ENCODE measurements around the gene SUN1. TPM values are rescaled to one million over a fixed set of nuclear protein-coding genes. Genes with fewer than 3 reads are reported as not detected.

Gene SUN1
- total RNA-seq, 2 experiments from 2014 or later, result 69.5 to 69.9 TPM

DNA sequence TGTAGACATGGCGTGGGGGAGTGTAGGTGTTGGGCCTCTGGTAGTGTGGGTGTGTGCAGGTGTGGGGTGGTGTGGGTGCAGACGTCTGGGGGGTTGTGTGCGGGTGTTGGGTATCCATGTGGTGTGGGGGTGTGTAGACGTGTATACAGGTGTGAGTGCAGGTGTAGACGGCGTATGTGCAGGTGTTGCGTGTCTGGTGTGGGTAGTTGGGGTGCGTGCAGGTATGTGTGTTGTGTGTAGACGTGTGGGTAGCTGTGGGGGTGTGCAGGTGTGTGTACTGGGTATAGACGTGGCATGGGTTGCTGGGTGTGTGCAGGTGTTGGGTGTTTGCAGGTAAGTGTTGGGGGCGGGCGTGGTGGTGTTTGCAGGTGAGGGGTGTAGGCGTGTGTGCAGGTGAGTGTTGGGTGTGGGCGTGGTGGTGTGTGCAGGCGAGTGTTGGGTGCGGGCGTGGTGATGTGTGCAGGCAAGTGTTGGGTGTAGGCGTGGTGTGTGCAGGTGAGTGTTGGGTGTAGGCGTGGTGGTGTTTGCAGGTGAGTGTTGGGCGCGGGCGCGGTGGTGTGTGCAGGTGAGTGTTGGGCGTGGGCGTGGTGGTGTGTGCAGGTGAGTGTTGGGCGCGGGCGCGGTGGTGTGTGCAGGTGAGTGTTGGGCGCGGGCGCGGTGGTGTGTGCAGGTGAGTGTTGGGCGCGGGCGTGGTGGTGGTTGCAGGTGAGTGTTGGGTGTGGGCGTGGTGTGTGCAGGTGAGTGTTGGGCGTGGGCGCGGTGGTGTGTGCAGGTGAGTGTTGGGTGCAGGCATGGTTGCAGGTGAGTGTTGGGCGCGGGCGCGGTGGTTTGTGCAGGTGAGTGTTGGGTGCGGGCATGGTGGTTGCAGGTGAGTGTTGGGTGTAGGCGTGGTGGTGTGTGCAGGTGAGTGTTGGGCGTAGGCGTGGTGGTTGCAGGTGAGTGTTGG, 60.6 kb downstream of the SUN1 start:
- POLR2A ChIA-PET, result no interaction called here

DNA sequence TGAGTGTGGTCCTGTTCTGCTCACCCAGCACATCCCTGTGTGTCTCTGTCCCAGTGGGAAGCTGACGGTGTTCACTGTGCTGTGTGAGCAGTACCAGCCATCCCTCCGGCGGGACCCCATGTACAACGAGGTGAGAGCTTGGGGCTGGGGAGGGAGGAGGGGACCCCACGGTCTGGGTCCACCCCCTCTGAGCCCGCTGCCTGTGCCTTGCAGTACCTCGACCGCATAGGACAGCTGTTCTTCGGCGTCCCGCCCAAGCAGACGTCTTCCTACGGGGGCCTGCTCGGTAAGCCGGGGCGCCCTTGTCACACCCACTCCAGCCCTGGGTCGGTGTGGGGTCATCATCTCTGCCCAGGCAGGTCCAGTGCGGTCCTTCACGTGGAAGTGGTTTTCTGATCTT, 61.4 kb downstream of the SUN1 start:
- CTCF ChIA-PET, result no interaction called here
- Mint-ChIP-seq H3K9me3 (no peaks in the 10 kb centered on the region), H3K4me1 (ENCODE audit: low read depth) (no peaks in the 10 kb centered on the region), H3K27ac (no peak overlapping the region), H3K27me3 (no peaks in the 10 kb centered on the region), H3K4me3 (no peak overlapping the region), H3K36me3 (peaks cover 29% of the 10 kb centered on the region)
- intact Hi-C loops (cut with micrococcal nuclease), result no loop called here
- no peak for DNase-seq
- POLR2A ChIA-PET, result no interaction called here

More for the DNA sequence above, 60.6 kb downstream of the SUN1 start:
- no peak overlapping the region for H3K27ac Mint-ChIP-seq
- DNase-seq, result no peak
- CTCF ChIA-PET, result no interaction called here
- intact Hi-C loops (cut with micrococcal nuclease), result no loop called here
- H3K9me3 Mint-ChIP-seq, result no peaks in the 10 kb centered on the region
- H3K4me3 Mint-ChIP-seq, result no peak overlapping the region
- no peaks in the 10 kb centered on the region for H3K27me3 Mint-ChIP-seq
- H3K4me1 Mint-ChIP-seq (ENCODE audit: low read depth), result no peaks in the 10 kb centered on the region
- H3K36me3 Mint-ChIP-seq, result peaks cover 29% of the 10 kb centered on the region

DNA sequence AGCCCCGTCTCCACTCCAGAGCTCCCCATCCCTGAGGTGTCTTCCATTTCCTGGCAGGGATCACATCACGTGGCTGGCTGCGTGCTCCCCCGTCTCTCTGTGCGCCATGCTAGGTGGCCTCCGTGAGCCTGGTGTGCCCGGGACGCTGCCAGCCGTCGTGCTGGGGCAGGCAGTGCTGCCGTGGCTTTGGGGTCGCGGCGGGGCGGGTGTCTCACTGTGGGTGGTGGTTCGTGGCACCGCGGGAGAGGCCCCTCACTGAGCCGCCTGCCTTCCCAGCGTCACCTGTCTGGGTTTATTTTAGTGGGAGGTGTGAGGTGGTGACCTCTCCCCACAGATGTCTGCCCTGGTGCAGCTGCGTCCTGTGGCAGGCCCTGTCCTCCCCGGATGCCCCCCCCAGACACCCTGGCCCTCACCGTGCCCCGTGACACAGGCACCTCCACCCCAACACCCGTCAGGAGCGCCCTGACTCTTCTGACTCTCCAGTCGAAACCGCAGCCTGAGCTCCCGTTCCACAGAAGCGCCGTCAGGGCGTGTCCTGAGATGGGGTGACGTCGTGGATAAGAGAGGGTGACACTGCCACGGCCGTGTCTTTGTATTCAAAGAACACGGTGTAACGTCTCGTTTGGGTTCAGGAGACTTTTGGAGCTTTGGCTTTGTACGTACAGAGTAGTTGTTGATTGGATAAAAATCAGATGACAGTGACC, 62.0 kb downstream of the SUN1 start:
- H3K4me3 Mint-ChIP-seq, result no peak overlapping the region
- POLR2A ChIA-PET, result no interaction called here
- H3K9me3 Mint-ChIP-seq, result no peaks in the 10 kb centered on the region
- H3K36me3 Mint-ChIP-seq, result peaks cover 29% of the 10 kb centered on the region
- no peak for DNase-seq
- H3K27ac Mint-ChIP-seq, result no peak overlapping the region
- H3K27me3 Mint-ChIP-seq, result no peaks in the 10 kb centered on the region
- intact Hi-C loops (cut with micrococcal nuclease), result no loop called here
- CTCF ChIA-PET, result no interaction called here
- no peaks in the 10 kb centered on the region for H3K4me1 Mint-ChIP-seq (ENCODE audit: low read depth)

GRCh38 chr7:894927-895450, 62.7 kb downstream of the SUN1 start:
- Mint-ChIP-seq H3K9me3 (no peaks in the 10 kb centered on the region), H3K4me3 (no peak overlapping the region), H3K36me3 (peaks cover 29% of the 10 kb centered on the region), H3K27me3 (no peaks in the 10 kb centered on the region), H3K27ac (no peak overlapping the region), H3K4me1 (ENCODE audit: low read depth) (no peaks in the 10 kb centered on the region)
- no peak for DNase-seq
- intact Hi-C loops (cut with micrococcal nuclease), result no loop called here
- POLR2A ChIA-PET, result no interaction called here
- CTCF ChIA-PET, result no interaction called here

DNA sequence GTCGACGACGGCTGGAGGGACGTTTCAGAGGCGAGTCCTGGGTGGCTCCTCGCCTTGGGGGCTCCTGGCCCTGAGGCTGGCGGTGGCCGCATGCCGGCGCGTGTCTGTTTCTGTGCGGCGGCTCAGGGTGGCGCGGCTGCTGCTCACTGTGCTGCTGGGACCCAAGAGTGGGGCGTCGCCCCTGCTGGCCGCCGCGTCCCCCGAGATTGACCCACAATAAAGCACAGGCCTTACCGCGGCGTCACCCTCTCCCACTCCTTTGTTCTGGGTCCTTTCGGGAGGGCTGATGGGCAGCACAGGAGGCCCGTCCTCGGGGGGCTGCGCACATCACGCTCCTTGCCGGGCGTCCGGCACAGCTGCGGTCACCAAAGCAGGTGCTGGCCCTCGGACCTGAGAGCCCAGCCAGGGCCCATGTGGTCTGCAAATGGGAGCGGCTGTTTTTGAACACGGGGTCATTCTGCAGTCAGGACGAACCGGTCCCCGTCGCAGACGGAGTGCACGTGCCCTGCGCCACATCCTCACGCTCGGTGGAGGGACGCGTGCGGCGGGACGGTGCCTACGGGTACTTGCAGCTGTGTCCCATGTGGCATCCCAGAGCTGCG, 63.3 kb downstream of the SUN1 start:
- ChIA-PET POLR2A (no interaction called here), CTCF (no interaction called here)
- Mint-ChIP-seq H3K27me3 (no peaks in the 10 kb centered on the region), H3K4me3 (no peak overlapping the region), H3K27ac (no peak overlapping the region), H3K4me1 (ENCODE audit: low read depth) (no peaks in the 10 kb centered on the region), H3K9me3 (no peaks in the 10 kb centered on the region), H3K36me3 (peaks cover 29% of the 10 kb centered on the region)
- intact Hi-C loops (cut with micrococcal nuclease), result no loop called here
- DNase-seq, result no peak

DNA sequence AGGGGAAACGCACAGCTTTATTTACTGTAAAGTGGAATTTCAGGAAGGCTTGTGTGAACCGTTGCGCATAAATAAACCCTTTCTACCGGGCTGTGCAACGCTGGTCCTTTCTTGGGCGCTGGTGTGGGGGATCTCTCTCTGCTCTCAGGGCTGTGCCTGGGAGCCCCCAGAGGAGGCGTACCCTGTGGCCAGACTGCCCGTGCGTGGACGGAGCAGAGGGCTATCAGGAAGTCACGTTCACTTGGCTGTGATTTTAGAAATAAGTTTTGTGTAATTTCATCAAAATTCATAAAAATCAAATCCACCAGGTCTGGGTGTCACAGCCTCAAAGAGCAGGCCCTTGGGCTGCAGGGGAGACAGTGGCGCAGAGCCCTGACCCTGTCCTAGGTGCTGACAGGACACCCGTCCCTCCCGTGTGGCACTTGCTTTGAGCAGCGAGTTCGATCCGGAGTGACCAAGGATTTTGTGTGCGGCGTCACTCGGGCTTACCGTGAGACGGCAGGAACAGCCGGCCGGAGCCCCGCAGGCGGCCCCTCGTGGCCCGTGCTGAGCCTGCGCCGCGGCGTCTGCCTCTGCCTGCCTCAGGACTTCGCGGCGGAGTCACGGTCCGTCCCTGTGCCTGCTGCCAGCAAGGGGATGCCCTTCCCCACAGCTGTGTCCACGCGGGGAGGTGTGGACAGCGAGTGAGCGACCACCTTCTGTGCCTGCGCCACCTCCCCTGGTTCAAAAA, 64.2 kb downstream of the SUN1 start:
- Mint-ChIP-seq H3K36me3 (peaks cover 29% of the 10 kb centered on the region), H3K9me3 (no peaks in the 10 kb centered on the region), H3K27me3 (no peaks in the 10 kb centered on the region), H3K4me1 (ENCODE audit: low read depth) (no peaks in the 10 kb centered on the region), H3K27ac (no peak overlapping the region), H3K4me3 (no peak overlapping the region)
- intact Hi-C loops (cut with micrococcal nuclease), result no loop called here
- ChIA-PET POLR2A (interaction anchor here (1.1 kb wide), 1 partner anchor 70 kb away, joined by 4 read pairs; no protein-coding TSS in a partner anchor), CTCF (no interaction called here)
- no peak for DNase-seq

DNA sequence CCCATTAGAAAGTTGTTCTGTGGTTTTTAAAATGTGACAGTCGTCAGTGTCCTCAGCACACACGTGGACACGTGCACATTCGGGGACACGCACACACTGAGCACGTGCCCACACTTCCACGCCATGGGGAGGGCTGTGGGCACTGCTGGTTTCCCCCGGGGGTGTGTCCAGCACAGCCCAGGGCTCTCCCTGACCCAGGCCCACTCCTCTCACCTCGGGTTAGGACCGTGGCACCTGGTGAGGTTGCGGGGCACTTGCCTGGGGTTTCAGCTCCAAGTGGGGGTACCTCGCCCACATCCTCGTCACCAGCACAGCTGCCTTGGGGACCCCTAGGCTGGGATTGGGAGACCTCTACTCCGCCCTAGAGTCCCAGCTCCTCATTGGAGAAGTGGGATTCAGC, 64.8 kb downstream of the SUN1 start:
- H3K4me1 Mint-ChIP-seq (ENCODE audit: low read depth), result no peaks in the 10 kb centered on the region
- ChIA-PET CTCF (no interaction called here), POLR2A (interaction anchor here (1.1 kb wide), 1 partner anchor 69 kb away, joined by 4 read pairs; no protein-coding TSS in a partner anchor)
- intact Hi-C loops (cut with micrococcal nuclease), result no loop called here
- no peak for DNase-seq
- no peak overlapping the region for H3K4me3 Mint-ChIP-seq
- H3K27me3 Mint-ChIP-seq, result no peaks in the 10 kb centered on the region
- H3K27ac Mint-ChIP-seq, result no peak overlapping the region
- no peaks in the 10 kb centered on the region for H3K9me3 Mint-ChIP-seq
- peaks cover 29% of the 10 kb centered on the region for H3K36me3 Mint-ChIP-seq

DNA sequence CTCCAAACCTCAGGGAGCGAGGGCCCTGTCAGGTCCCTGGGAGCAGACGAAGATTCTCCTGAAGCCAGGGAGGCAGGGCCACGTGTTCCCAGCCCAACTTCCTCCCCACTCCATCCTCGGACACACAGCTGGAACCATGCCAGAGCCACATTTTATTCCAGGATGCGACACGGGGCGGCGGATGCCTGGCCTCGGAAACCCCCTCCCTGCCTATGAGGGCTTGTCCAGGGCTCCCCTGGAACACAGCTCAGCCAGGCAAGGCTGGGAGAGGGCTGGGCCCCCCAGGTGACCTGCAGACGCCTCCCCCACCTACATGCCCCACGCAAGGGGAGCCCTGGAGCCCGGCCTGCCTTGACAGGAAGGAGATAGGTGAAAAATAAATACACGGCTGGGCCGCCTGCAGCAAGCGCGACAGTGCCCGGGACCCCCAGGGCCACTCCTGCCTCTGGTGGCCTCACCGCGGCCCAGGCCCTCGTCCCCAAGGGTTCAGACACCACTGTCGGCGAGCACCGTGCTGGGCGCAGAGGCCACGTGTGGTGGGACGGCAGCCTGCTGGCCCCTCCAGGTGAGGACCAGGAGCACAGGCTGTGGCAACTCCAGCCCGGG, 65.6 kb downstream of the SUN1 start:
- intact Hi-C loops (cut with micrococcal nuclease), result no loop called here
- H3K27ac Mint-ChIP-seq, result no peak overlapping the region
- no peaks in the 10 kb centered on the region for H3K27me3 Mint-ChIP-seq
- no peaks in the 10 kb centered on the region for H3K4me1 Mint-ChIP-seq (ENCODE audit: low read depth)
- no peak for DNase-seq
- ChIA-PET POLR2A (interaction anchor here (1.1 kb wide), 1 partner anchor 68 kb away, joined by 4 read pairs; no protein-coding TSS in a partner anchor), CTCF (no interaction called here)
- no peak overlapping the region for H3K4me3 Mint-ChIP-seq
- peaks cover 22% of the 10 kb centered on the region for H3K36me3 Mint-ChIP-seq
- no peaks in the 10 kb centered on the region for H3K9me3 Mint-ChIP-seq

DNA sequence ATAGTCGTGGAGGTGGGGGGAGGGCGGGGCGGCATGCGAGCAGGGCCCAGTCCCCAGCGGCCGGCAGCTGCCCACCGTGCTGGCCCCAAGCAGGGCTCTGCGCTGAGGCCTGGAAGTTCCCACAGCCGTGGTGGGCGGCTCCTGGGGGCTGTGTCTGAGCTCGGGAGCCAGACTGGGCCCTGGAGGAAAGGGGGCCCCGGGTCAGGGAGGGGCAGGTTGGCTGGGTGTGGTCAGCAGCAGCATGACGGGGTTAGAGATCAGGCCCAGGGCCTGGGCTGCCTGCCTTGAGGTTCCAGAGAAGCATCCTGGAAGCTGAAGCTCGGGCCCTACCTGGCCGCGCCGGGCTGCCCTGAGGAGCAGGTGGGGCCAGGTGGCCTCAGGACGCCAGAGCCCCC, 66.2 kb downstream of the SUN1 start:
- ChIA-PET POLR2A (no interaction called here), CTCF (interaction anchor here (0.9 kb wide), 1 partner anchor 95 kb away, joined by 3 read pairs; no protein-coding TSS in a partner anchor)
- H3K4me1 Mint-ChIP-seq (ENCODE audit: low read depth), result no peaks in the 10 kb centered on the region
- H3K36me3 Mint-ChIP-seq, result peaks cover 18% of the 10 kb centered on the region
- no peak overlapping the region for H3K27ac Mint-ChIP-seq
- DNase-seq, result no peak
- H3K27me3 Mint-ChIP-seq, result no peaks in the 10 kb centered on the region
- no peak overlapping the region for H3K4me3 Mint-ChIP-seq
- no peaks in the 10 kb centered on the region for H3K9me3 Mint-ChIP-seq
- intact Hi-C loops (cut with micrococcal nuclease), result no loop called here

- no peak for DNase-seq
- Mint-ChIP-seq H3K4me1 (ENCODE audit: low read depth) (no peaks in the 10 kb centered on the region), H3K9me3 (no peaks in the 10 kb centered on the region), H3K27me3 (no peaks in the 10 kb centered on the region), H3K27ac (no peak overlapping the region), H3K36me3 (peaks cover 16% of the 10 kb centered on the region), H3K4me3 (no peak overlapping the region)
- intact Hi-C loops (cut with micrococcal nuclease), result no loop called here
- CTCF ChIA-PET, result interaction anchor here (0.9 kb wide), 1 partner anchor 94 kb away, joined by 3 read pairs; no protein-coding TSS in a partner anchor
- POLR2A ChIA-PET, result no interaction called here
Observed at GRCh38 chr7:898855-899681, 66.8 kb downstream of the SUN1 start.

- Mint-ChIP-seq H3K4me3 (no peak overlapping the region), H3K9me3 (no peaks in the 10 kb centered on the region), H3K27ac (no peak overlapping the region), H3K4me1 (ENCODE audit: low read depth) (no peaks in the 10 kb centered on the region), H3K27me3 (no peaks in the 10 kb centered on the region), H3K36me3 (peaks cover 11% of the 10 kb centered on the region)
- intact Hi-C loops (cut with micrococcal nuclease), result no loop called here
- ChIA-PET POLR2A (no interaction called here), CTCF (no interaction called here)
- DNase-seq, result no peak
Observed at GRCh38 chr7:899806-900205, 67.5 kb downstream of the SUN1 start.
